Measurements from ENCODE around the gene LRRN3.

LRRN3 gene

GRCh38 chr7:111047595-111047994, 43.3 kb upstream of the LRRN3 start:
- H3K27ac ChIP-seq, result no peak overlapping the region
- H3K9me3 ChIP-seq (ENCODE audit: control insufficient read depth, low read length), result no peaks in the 10 kb centered on the region
- H3K79me2 ChIP-seq, result no peaks in the 10 kb centered on the region
- no peak for TF ChIP-seq CTCF (IDR thresholded peaks at IDR 0.05)
- no peaks in the 10 kb centered on the region for H3K27me3 ChIP-seq (ENCODE audit: control insufficient read depth, insufficient read depth, low read length)
- H2AFZ ChIP-seq, result no peak overlapping the region
- no peak overlapping the region for H3K4me3 ChIP-seq (ENCODE audit: low read depth, low read length)
- H3K9ac ChIP-seq, result no peak overlapping the region
- H3K4me2 ChIP-seq (ENCODE audit: low read length), result no peak overlapping the region
- no peaks in the 10 kb centered on the region for H3K36me3 ChIP-seq (ENCODE audit: control insufficient read depth, insufficient read depth, low read length)
- no peaks in the 10 kb centered on the region for H3K4me1 ChIP-seq

DNA sequence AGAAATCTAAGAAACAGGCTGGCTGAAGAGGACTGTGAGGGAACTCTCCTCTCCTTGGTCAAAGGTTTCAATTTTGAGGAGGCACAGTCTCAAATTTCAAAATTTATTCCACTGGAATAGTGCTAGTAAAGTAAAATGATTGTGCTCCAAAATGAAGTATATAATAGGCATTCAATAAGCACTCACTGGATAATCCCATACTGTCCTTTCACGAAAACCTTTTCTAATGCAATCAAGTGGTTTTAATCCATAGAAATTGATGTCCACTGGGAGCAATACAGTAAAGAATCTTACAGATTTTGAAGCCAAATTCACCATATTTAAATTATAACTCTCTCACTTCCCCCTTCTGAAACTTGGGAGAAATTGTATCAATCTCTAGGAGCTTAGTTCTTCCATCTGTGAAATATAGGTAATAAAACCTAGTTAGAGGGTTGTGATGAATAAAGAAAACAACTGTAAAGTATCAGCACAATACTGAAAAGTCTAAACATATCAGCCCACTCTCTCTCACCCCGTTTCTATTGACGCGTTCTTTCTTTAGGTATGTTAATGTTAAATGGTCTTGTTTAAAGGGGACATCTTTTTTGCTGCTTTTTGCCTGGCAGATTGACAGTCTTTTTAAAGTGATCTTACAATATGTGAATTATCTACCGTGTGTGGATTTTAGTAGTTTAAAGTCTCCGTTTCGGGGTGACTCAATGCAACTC, 40.8 kb upstream of the LRRN3 start:
- Histone ChIP-seq H3K9me3 (ENCODE audit: control insufficient read depth, low read length) (no peaks in the 10 kb centered on the region), H3K4me1 (no peaks in the 10 kb centered on the region)
- TF ChIP-seq CTCF (IDR thresholded peaks at IDR 0.05), result no peak

DNA sequence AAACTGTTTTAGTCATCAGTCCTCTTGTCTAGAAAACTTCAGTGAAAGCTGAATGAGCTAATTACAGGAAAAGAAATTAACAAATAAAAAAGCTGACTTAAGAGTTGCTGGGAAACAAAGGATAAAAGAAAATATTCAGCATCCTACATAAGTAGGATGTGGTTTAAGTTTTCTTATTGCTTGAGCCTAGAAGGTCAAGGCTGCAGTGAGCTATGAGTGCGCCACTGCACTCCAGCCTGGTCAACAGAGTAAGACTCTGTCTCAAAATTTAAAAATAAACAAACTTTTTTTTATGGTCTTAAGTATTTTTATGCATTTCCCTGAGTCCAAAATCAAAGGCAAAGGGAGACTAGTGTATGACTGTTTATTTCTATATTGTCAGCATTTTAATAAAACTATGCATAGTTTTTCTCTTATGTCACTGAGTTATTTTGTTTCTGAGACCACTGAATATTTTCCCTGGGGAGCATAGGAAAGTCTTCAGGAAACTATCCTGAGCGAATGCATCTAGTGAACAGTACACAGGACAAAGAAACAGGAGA, 40.0 kb upstream of the LRRN3 start:
- no peaks in the 10 kb centered on the region for H3K36me3 ChIP-seq (ENCODE audit: control insufficient read depth, insufficient read depth, low read length)
- no peak overlapping the region for H3K4me2 ChIP-seq (ENCODE audit: low read length)
- no peak for TF ChIP-seq CTCF (IDR thresholded peaks at IDR 0.05)
- no peaks in the 10 kb centered on the region for H3K4me1 ChIP-seq
- H3K4me3 ChIP-seq (ENCODE audit: low read depth, low read length), result no peak overlapping the region
- H2AFZ ChIP-seq, result no peak overlapping the region
- H3K79me2 ChIP-seq, result no peaks in the 10 kb centered on the region
- no peaks in the 10 kb centered on the region for H3K9me3 ChIP-seq (ENCODE audit: control insufficient read depth, low read length)
- H3K27me3 ChIP-seq (ENCODE audit: control insufficient read depth, insufficient read depth, low read length), result no peaks in the 10 kb centered on the region
- no peak overlapping the region for H3K27ac ChIP-seq
- H3K9ac ChIP-seq, result no peak overlapping the region

More for the DNA sequence above, 40.8 kb upstream of the LRRN3 start:
- H3K36me3 ChIP-seq (ENCODE audit: control insufficient read depth, insufficient read depth, low read length), result no peaks in the 10 kb centered on the region
- H2AFZ ChIP-seq, result no peak overlapping the region
- H3K4me2 ChIP-seq (ENCODE audit: low read length), result no peak overlapping the region
- H3K27me3 ChIP-seq (ENCODE audit: control insufficient read depth, insufficient read depth, low read length), result no peaks in the 10 kb centered on the region
- H3K79me2 ChIP-seq, result no peaks in the 10 kb centered on the region
- H3K4me3 ChIP-seq (ENCODE audit: low read depth, low read length), result no peak overlapping the region
- no peak overlapping the region for H3K27ac ChIP-seq
- H3K9ac ChIP-seq, result no peak overlapping the region

DNA sequence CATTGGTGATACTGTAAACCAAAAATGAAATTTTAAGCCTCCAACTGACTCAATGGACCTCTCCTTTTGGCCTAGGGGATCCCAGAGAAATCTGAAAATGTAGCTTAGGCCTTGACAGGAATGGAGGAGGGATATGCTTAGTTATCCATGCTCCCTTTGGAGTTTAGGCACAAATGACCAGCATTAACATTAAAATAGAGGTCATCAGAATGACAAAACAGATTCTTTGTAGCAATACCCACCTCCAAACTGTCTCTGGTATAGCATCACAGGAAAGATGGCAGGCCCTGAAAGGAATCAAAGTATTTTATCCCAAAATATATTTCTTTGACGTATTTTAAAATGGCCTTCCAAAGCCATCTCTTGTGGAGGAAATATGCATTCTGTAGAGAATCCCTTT, 39.1 kb upstream of the LRRN3 start:
- Histone ChIP-seq H3K9me3 (ENCODE audit: control insufficient read depth, low read length) (no peaks in the 10 kb centered on the region), H3K4me2 (ENCODE audit: low read length) (no peak overlapping the region), H3K4me1 (no peaks in the 10 kb centered on the region), H3K27me3 (ENCODE audit: control insufficient read depth, insufficient read depth, low read length) (no peaks in the 10 kb centered on the region), H2AFZ (no peak overlapping the region), H3K4me3 (ENCODE audit: low read depth, low read length) (no peak overlapping the region), H3K79me2 (no peaks in the 10 kb centered on the region), H3K9ac (no peak overlapping the region), H3K27ac (no peak overlapping the region), H3K36me3 (ENCODE audit: control insufficient read depth, insufficient read depth, low read length) (no peaks in the 10 kb centered on the region)
- TF ChIP-seq CTCF (IDR thresholded peaks at IDR 0.05), result no peak

- H3K4me1 ChIP-seq, result no peaks in the 10 kb centered on the region
- H3K27ac ChIP-seq, result no peak overlapping the region
- H3K36me3 ChIP-seq (ENCODE audit: control insufficient read depth, insufficient read depth, low read length), result no peaks in the 10 kb centered on the region
- H2AFZ ChIP-seq, result no peak overlapping the region
- H3K79me2 ChIP-seq, result no peaks in the 10 kb centered on the region
- H3K4me2 ChIP-seq (ENCODE audit: low read length), result no peak overlapping the region
- no peaks in the 10 kb centered on the region for H3K9me3 ChIP-seq (ENCODE audit: control insufficient read depth, low read length)
- H3K9ac ChIP-seq, result no peak overlapping the region
- H3K4me3 ChIP-seq (ENCODE audit: low read depth, low read length), result no peak overlapping the region
- no peak for TF ChIP-seq CTCF (IDR thresholded peaks at IDR 0.05)
- no peaks in the 10 kb centered on the region for H3K27me3 ChIP-seq (ENCODE audit: control insufficient read depth, insufficient read depth, low read length)
These were observed 37.9 kb upstream of the LRRN3 start for GRCh38 chr7:111053035-111053434.
